ENCODE data around the gene OXSM.

Gene OXSM

GRCh38 chr3:25826510-25826909 is 36.6 kb downstream of the OXSM start:
- Mint-ChIP-seq H3K4me3 (no peak overlapping the region), H3K4me1 (peaks cover 11% of the 10 kb centered on the region), H3K36me3 (peaks cover 2% of the 10 kb centered on the region), H3K9me3 (no peaks in the 10 kb centered on the region), H3K27ac (no peak overlapping the region), H3K27me3 (no peaks in the 10 kb centered on the region)

GRCh38 chr3:25830373-25831280 is 40.7 kb downstream of the OXSM start:
- H3K36me3 Mint-ChIP-seq, result no peaks in the 10 kb centered on the region
- peaks cover 2% of the 10 kb centered on the region for H3K27me3 Mint-ChIP-seq
- no peaks in the 10 kb centered on the region for H3K9me3 Mint-ChIP-seq
- H3K4me1 Mint-ChIP-seq, result peaks cover 11% of the 10 kb centered on the region
- H3K4me3 Mint-ChIP-seq, result no peak overlapping the region
- no peak overlapping the region for H3K27ac Mint-ChIP-seq

- no peaks in the 10 kb centered on the region for H3K36me3 Mint-ChIP-seq
- peaks cover 2% of the 10 kb centered on the region for H3K4me1 Mint-ChIP-seq
- H3K27me3 Mint-ChIP-seq, result peaks cover 2% of the 10 kb centered on the region
- no peaks in the 10 kb centered on the region for H3K9me3 Mint-ChIP-seq
- H3K4me3 Mint-ChIP-seq, result no peak overlapping the region
- no peak overlapping the region for H3K27ac Mint-ChIP-seq
Observed at GRCh38 chr3:25831578-25831977, 41.7 kb downstream of the OXSM start.

- Mint-ChIP-seq H3K4me3 (no peak overlapping the region), H3K27ac (peak overlapping the region; percentile 11), H3K4me1 (peaks cover 4% of the 10 kb centered on the region), H3K27me3 (peaks cover 2% of the 10 kb centered on the region), H3K36me3 (no peaks in the 10 kb centered on the region), H3K9me3 (no peaks in the 10 kb centered on the region)
Observed at GRCh38 chr3:25834346-25834745, 44.5 kb downstream of the OXSM start.

GRCh38 chr3:25836579-25836978 is 46.7 kb downstream of the OXSM start:
- no peaks in the 10 kb centered on the region for H3K9me3 Mint-ChIP-seq
- H3K27me3 Mint-ChIP-seq, result peaks cover 2% of the 10 kb centered on the region
- peaks cover 4% of the 10 kb centered on the region for H3K4me1 Mint-ChIP-seq
- H3K36me3 Mint-ChIP-seq, result no peaks in the 10 kb centered on the region
- no peak overlapping the region for H3K27ac Mint-ChIP-seq
- no peak overlapping the region for H3K4me3 Mint-ChIP-seq

- Mint-ChIP-seq H3K9me3 (no peaks in the 10 kb centered on the region), H3K27ac (no peak overlapping the region), H3K36me3 (no peaks in the 10 kb centered on the region), H3K4me1 (peaks cover 4% of the 10 kb centered on the region), H3K27me3 (peaks cover 2% of the 10 kb centered on the region), H3K4me3 (no peak overlapping the region)
Observed at GRCh38 chr3:25837038-25837437, 47.1 kb downstream of the OXSM start.

- H3K4me1 Mint-ChIP-seq, result peaks cover 4% of the 10 kb centered on the region
- H3K4me3 Mint-ChIP-seq, result no peak overlapping the region
- no peaks in the 10 kb centered on the region for H3K36me3 Mint-ChIP-seq
- no peak overlapping the region for H3K27ac Mint-ChIP-seq
- H3K27me3 Mint-ChIP-seq, result peaks cover 2% of the 10 kb centered on the region
- H3K9me3 Mint-ChIP-seq, result no peaks in the 10 kb centered on the region
Observed at GRCh38 chr3:25840099-25840498, 50.2 kb downstream of the OXSM start.

GRCh38 chr3:25843332-25843731 is 53.4 kb downstream of the OXSM start:
- Mint-ChIP-seq H3K36me3 (no peaks in the 10 kb centered on the region), H3K27ac (no peak overlapping the region), H3K27me3 (no peaks in the 10 kb centered on the region), H3K4me3 (no peak overlapping the region), H3K9me3 (no peaks in the 10 kb centered on the region), H3K4me1 (no peaks in the 10 kb centered on the region)
